ENCODE results near the gene AMD1.
"Not testable (repeated sequence)": the region's sequence is repeated elsewhere in the genome, so short reads cannot be mapped to it uniquely, and the experiment has no call there.

The AMD1 gene

GRCh38 chr6:110878751-110879522 lies 4.4 kb downstream of the AMD1 start:
- DNase-seq, result peak; percentile 48

- no peak for DNase-seq
Observed at GRCh38 chr6:110880651-110881050, 6.1 kb downstream of the AMD1 start.

- DNase-seq, result no peak
Observed at GRCh38 chr6:110881546-110882273, 7.1 kb downstream of the AMD1 start.

GRCh38 chr6:110882274-110882619 lies 7.7 kb downstream of the AMD1 start:
- DNase-seq, result no peak

GRCh38 chr6:110882824-110883554 lies 8.4 kb downstream of the AMD1 start:
- DNase-seq, result no peak

- DNase-seq, result no peak
Observed at GRCh38 chr6:110884321-110884720, 9.7 kb downstream of the AMD1 start.

GRCh38 chr6:110885526-110885925 lies 10.9 kb downstream of the AMD1 start:
- DNase-seq, result no peak

- no peak for DNase-seq
Observed at GRCh38 chr6:110886555-110887167, 12.1 kb downstream of the AMD1 start.

- DNase-seq, result no peak
Observed at GRCh38 chr6:110890288-110890687, 15.7 kb downstream of the AMD1 start.

- no peak for DNase-seq
Observed at GRCh38 chr6:110895907-110896608, 21.5 kb downstream of the AMD1 start.

- DNase-seq, result no peak
Observed at GRCh38 chr6:110897433-110897832, 22.8 kb downstream of the AMD1 start.

GRCh38 chr6:110898111-110898510 lies 23.5 kb downstream of the AMD1 start:
- no peak for DNase-seq

GRCh38 chr6:110900028-110900598 lies 25.5 kb downstream of the AMD1 start:
- no peak for DNase-seq

GRCh38 chr6:110901601-110902000 lies 27.0 kb downstream of the AMD1 start:
- not testable (repeated sequence) for DNase-seq

GRCh38 chr6:110902091-110902490 lies 27.5 kb downstream of the AMD1 start:
- DNase-seq, result no peak

GRCh38 chr6:110906273-110906672 lies 31.7 kb downstream of the AMD1 start:
- DNase-seq, result not testable (repeated sequence)

GRCh38 chr6:110930781-110931180 lies 56.2 kb downstream of the AMD1 start:
- no peak for DNase-seq

GRCh38 chr6:110933912-110934311 lies 59.3 kb downstream of the AMD1 start:
- no peak for DNase-seq

GRCh38 chr6:110934381-110934898 lies 59.9 kb downstream of the AMD1 start:
- DNase-seq, result no peak

- no peak for DNase-seq
Observed at GRCh38 chr6:110935171-110935570, 60.6 kb downstream of the AMD1 start.

GRCh38 chr6:110938171-110938570 lies 63.6 kb downstream of the AMD1 start:
- DNase-seq, result no peak

Measured in CD4-positive, alpha-beta T cell treated with Interleukin-4 for 4 hours (primary cell).